PC-9 (cell line): ENCODE measurements around the gene WDFY3.

Source experiments
- EZH2 ChIP-seq: fragments of 200-600 bp; sonication (generic); IDR thresholded peaks from 2 replicates; pipeline ENCODE4 v1.8.0; 2017; ENCODE audit warnings: antibody characterized with exemption, low read depth
- TF ChIP-seq, protein P1 (sequence below): fragments of 200-600 bp; sonication (generic); conservative IDR thresholded peaks from 2 replicates; pipeline ENCODE4 v1.6.1; 2017; ENCODE audit warnings: mixed run types, antibody characterized with exemption, mild to moderate bottlenecking, moderate library complexity

DNA sequence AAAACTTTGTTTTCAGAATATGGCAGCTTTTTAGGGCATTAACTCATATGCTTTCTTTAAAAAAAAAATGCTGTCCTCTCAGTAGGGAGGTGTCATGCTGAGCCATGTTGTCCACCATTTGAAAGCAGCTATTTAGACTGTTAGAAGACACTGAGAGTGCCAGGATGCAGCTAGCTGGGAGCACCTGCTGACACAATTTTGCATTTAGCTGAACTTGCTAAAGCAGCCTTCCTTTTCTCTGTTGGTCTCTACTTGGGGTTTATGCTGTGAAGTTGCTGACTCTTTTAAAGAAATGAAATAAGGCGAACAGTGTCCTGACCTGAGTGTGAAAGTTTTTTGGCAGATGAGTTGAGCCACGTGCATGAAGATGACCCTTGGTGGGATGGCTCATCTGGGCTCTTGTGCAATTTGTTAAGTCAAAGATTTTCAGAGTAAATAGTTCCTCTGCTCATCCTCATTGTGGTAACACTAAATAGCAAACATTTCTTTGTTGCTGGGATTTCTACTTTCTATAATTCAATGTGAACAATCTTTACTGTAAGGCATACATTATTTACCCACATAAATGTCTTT is 319.1 kb downstream of the WDFY3 start:
- TF ChIP-seq, protein P1, sequence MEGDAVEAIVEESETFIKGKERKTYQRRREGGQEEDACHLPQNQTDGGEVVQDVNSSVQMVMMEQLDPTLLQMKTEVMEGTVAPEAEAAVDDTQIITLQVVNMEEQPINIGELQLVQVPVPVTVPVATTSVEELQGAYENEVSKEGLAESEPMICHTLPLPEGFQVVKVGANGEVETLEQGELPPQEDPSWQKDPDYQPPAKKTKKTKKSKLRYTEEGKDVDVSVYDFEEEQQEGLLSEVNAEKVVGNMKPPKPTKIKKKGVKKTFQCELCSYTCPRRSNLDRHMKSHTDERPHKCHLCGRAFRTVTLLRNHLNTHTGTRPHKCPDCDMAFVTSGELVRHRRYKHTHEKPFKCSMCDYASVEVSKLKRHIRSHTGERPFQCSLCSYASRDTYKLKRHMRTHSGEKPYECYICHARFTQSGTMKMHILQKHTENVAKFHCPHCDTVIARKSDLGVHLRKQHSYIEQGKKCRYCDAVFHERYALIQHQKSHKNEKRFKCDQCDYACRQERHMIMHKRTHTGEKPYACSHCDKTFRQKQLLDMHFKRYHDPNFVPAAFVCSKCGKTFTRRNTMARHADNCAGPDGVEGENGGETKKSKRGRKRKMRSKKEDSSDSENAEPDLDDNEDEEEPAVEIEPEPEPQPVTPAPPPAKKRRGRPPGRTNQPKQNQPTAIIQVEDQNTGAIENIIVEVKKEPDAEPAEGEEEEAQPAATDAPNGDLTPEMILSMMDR: no peak
- TF ChIP-seq EZH2: no peak
